K562 (cell line): ENCODE results near the gene FGF12. TPM values are rescaled to one million over a fixed set of nuclear protein-coding genes. Genes with fewer than 3 reads are reported as not detected.

Source experiments
- ATAC-seq: fragments of 200-7000 bp; cut with Tn5 transposase; 3 replicates; pipeline ENCODE4 v1.9.1; 2020; ENCODE audit warnings: moderate library complexity
- BruUV-seq: library from RNA; stranded (reverse); fragments of 400-500 nt; replicated peaks from 2 replicates; lab custom pipeline; 2021; lab: Mats Ljungman, UMichigan
- CTCF ChIA-PET: fragments of 300-600 bp; formaldehyde crosslinking; extraction: SDS; loops from one replicate; lab custom pipeline; 2021; ENCODE audit warnings: low intra/inter-chr PET ratio; lab: Yijun Ruan, JAX
- POLR2A ChIA-PET: fragments of 300-600, 350-650 bp; sonication (Branson Sonifier 250); formaldehyde crosslinking; extraction: SDS; loops from one replicate; lab custom pipeline; 2021; ENCODE audit warnings: antibody characterized with exemption, inconsistent platforms; lab: Yijun Ruan, JAX
- DNase-seq, 4 experiments: peaks; one replicate each; pipeline versions ENCODE4 v3.0.0 to v3.0.0-alpha.2; 2011 to 2018; ENCODE audit warnings: low spot score in 3 of 4, mixed read lengths in 3 of 4; ENCODE audit errors: extremely low read depth in 1 of 4
- FAIRE-seq: peaks from 2 replicates; lab custom pipeline; 2011; peaks lifted over from hg19 to GRCh38; lab: Jason Lieb, UNC
- H2AFZ ChIP-seq: 2 replicates; pipeline ENCODE4 v1.6.0; 2011; ENCODE audit warnings: low read depth, low read length, control low read depth, inconsistent platforms
- H3K27ac ChIP-seq: fragments of 200-600 bp; 3 replicates; pipeline ENCODE4 v1.8.0; 2011; ENCODE audit warnings: low read depth, mild to moderate bottlenecking, control low read depth, inconsistent platforms, low read length, moderate library complexity, mixed read lengths; ENCODE audit errors: extremely low read depth
- H3K27me3 ChIP-seq, 2 experiments: fragments of 300-600 bp in 1 of 2; 2 replicates in 1 of 2; 3 replicates in 1 of 2; pipeline versions ENCODE4 v1.6.0 to v1.8.0; 2011; ENCODE audit warnings: inconsistent platforms in 2 of 2, low read length in 2 of 2, mild to moderate bottlenecking in 1 of 2, mixed read lengths in 1 of 2, moderate library complexity in 1 of 2; ENCODE audit not compliant: control insufficient read depth in 2 of 2, insufficient read depth in 2 of 2
- H3K36me3 ChIP-seq: fragments of 300-600 bp; 3 replicates; pipeline ENCODE4 v1.8.0; 2011; ENCODE audit warnings: mild to moderate bottlenecking, low read length, inconsistent platforms; ENCODE audit not compliant: control insufficient read depth, insufficient read depth
- H3K4me1 ChIP-seq, 2 experiments: fragments of 200-600 bp in 1 of 2; replicated peaks in 1 of 2; 2 replicates in 1 of 2; 3 replicates in 1 of 2; pipeline versions ENCODE4 v1.5.1 to v1.8.0; 2011; ENCODE audit warnings: inconsistent platforms in 2 of 2, low read length in 2 of 2, mild to moderate bottlenecking in 1 of 2, mixed read lengths in 1 of 2, moderate library complexity in 1 of 2; ENCODE audit not compliant: control insufficient read depth in 2 of 2, insufficient read depth in 2 of 2
- H3K4me2 ChIP-seq: 2 replicates; pipeline ENCODE4 v1.6.1; 2011; ENCODE audit warnings: low read length, control low read depth, inconsistent platforms, mixed read lengths; ENCODE audit not compliant: insufficient read depth
- H3K4me3 ChIP-seq: fragments of 200-600 bp; sonication (generic), shearing (Covaris generic); 2 replicates; pipeline ENCODE4 v1.5.1; 2016; ENCODE audit warnings: control low read depth, inconsistent platforms
- H3K79me2 ChIP-seq: fragments of 200-600 bp; 3 replicates; pipeline ENCODE4 v1.8.0; 2011; ENCODE audit warnings: low read length, inconsistent platforms; ENCODE audit not compliant: control insufficient read depth, insufficient read depth
- H3K9ac ChIP-seq, 2 experiments: 2 replicates each; pipeline versions ENCODE4 v1.6.0 to v1.6.1; 2011; ENCODE audit warnings: low read depth in 2 of 2, low read length in 2 of 2, control low read depth in 1 of 2, inconsistent platforms in 1 of 2, mild to moderate bottlenecking in 1 of 2, mixed read lengths in 1 of 2; ENCODE audit not compliant: insufficient read depth in 1 of 2
- H3K9me1 ChIP-seq: one replicate; pipeline ENCODE4 v1.6.0; 2011; ENCODE audit warnings: inconsistent platforms, mild to moderate bottlenecking, low read length, moderate library complexity; ENCODE audit not compliant: control insufficient read depth, insufficient read depth
- H3K9me3 ChIP-seq: replicated peaks from 2 replicates; pipeline ENCODE4 v1.5.1; 2011; ENCODE audit warnings: low read depth, low read length, inconsistent platforms; ENCODE audit not compliant: control insufficient read depth, insufficient read depth
- H4K20me1 ChIP-seq: replicated peaks from 2 replicates; pipeline ENCODE4 v1.6.1; 2011; ENCODE audit warnings: low read length, inconsistent platforms, mixed read lengths; ENCODE audit not compliant: control insufficient read depth, insufficient read depth
- ARID4B ChIP-seq: sonication (generic); formaldehyde crosslinking; IDR thresholded peaks from 2 replicates; pipeline ENCODE4 v1.8.0; 2022; ENCODE audit warnings: mild to moderate bottlenecking, missing genetic modification reagents
- ATF4 ChIP-seq: fragments of 450-650 bp; formaldehyde crosslinking; IDR thresholded peaks from 2 replicates; pipeline ENCODE4 v1.4.0; 2022; ENCODE audit warnings: mild to moderate bottlenecking, moderate library complexity
- KHSRP ChIP-seq: fragments of 450-650 bp; IDR thresholded peaks from 2 replicates; pipeline ENCODE4 v1.6.1; 2017
- L3MBTL2 ChIP-seq: fragments of 450-650 bp; IDR thresholded peaks from 2 replicates; pipeline ENCODE4 v1.6.1; 2016; ENCODE audit warnings: mild to moderate bottlenecking, moderate library complexity
- RBBP5 ChIP-seq: fragments of 200-600 bp; sonication (generic); IDR thresholded peaks from 2 replicates; pipeline ENCODE4 v1.6.1; 2012; ENCODE audit warnings: borderline replicate concordance, mild to moderate bottlenecking, low read length, control low read depth, inconsistent platforms; ENCODE audit not compliant: insufficient read depth, poor library complexity, severe bottlenecking
- WGBS: fragments of 100-300 bp; shearing (Covaris generic); methylation state at CpG from one replicate; pipeline ENCODE4 v1.1.6; 2016; ENCODE audit warnings: low coverage, mixed read lengths; ENCODE audit not compliant: insufficient coverage; ENCODE audit errors: missing lambda C conversion rate; 5-methylcytosine and 5-hydroxymethylcytosine counted together
- in situ Hi-C: fragments of 300-500 bp; cut with MboI; formaldehyde crosslinking; loops from 4 replicates; pipeline ENCODE4 v1.15.0; 2018; ENCODE audit warnings: inconsistent platforms, mixed read lengths
- intact Hi-C: fragments of 100-400 bp; cut with micrococcal nuclease; formaldehyde crosslinking; loops from 2 replicates; pipeline ENCODE4 v1.14.2; 2022
- polyA plus RNA-seq, 8 experiments: library from polyadenylated mRNA; depleted of rRNA in 4 of 8; stranded (reverse) in 5 of 8; unstranded in 3 of 8; fragments of >200 nt; fragmentation: Nextera tagmentation in 2 of 8; fragmentation: Illumina TruSeq in 1 of 8; extraction: Ambion mirVana in 2 of 8; extraction: Trizol in 1 of 8; gene quantifications; 2 replicates each; pipeline versions ENCODE4 v1.2.1 to v1.2.3, GENCODE V29; 2011 to 2014; ENCODE audit warnings: inconsistent platforms in 1 of 8, missing spikeins in 1 of 8
- total RNA-seq, 7 experiments: library from RNA; depleted of rRNA in 6 of 7; stranded (reverse); fragments of >200 nt in 6 of 7; fragmentation: Illumina TruSeq in 2 of 7; extraction: Trizol in 2 of 7; gene quantifications; 2 replicates each; pipeline versions ENCODE4 v1.2.1 to v1.2.3, GENCODE V29; 2011 to 2021; ENCODE audit warnings: low replicate concordance in 1 of 7
- TF ChIP-seq, protein P1 (sequence below): sonication (generic); formaldehyde crosslinking; IDR thresholded peaks from 2 replicates; pipeline ENCODE4 v1.8.0; 2022; ENCODE audit warnings: mild to moderate bottlenecking, missing genetic modification reagents, borderline replicate concordance
- TF ChIP-seq, protein P2 (sequence below): fragments of 450-650 bp; conservative IDR thresholded peaks from 2 replicates; pipeline ENCODE4 v1.6.1; 2016; ENCODE audit warnings: missing genetic modification characterization, low read depth, mild to moderate bottlenecking, control low read depth, missing compliant biosample characterization
- TF ChIP-seq, protein P3 (sequence below), 2 experiments: fragments of 450-650 bp; conservative IDR thresholded peaks; 2 replicates each; pipeline ENCODE4 v1.6.1; 2017; ENCODE audit warnings: mild to moderate bottlenecking in 2 of 2, moderate library complexity in 2 of 2

The FGF12 gene
- total and polyA plus RNA-seq, 9 of the 15 experiments (the other 6 are each of a cell fraction or from before 2014, with no cell fraction given) = not detected

GRCh38 chr3:192171213-192171612, 556.1 kb downstream of the FGF12 start (continued):
- TF ChIP-seq ARID4B (no peak), KHSRP (no peak)
- TF ChIP-seq, protein P1, sequence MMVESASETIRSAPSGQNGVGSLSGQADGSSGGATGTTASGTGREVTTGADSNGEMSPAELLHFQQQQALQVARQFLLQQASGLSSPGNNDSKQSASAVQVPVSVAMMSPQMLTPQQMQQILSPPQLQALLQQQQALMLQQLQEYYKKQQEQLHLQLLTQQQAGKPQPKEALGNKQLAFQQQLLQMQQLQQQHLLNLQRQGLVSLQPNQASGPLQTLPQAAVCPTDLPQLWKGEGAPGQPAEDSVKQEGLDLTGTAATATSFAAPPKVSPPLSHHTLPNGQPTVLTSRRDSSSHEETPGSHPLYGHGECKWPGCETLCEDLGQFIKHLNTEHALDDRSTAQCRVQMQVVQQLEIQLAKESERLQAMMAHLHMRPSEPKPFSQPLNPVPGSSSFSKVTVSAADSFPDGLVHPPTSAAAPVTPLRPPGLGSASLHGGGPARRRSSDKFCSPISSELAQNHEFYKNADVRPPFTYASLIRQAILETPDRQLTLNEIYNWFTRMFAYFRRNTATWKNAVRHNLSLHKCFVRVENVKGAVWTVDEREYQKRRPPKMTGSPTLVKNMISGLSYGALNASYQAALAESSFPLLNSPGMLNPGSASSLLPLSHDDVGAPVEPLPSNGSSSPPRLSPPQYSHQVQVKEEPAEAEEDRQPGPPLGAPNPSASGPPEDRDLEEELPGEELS (CRISPR knock-in tag) = no peak

DNA sequence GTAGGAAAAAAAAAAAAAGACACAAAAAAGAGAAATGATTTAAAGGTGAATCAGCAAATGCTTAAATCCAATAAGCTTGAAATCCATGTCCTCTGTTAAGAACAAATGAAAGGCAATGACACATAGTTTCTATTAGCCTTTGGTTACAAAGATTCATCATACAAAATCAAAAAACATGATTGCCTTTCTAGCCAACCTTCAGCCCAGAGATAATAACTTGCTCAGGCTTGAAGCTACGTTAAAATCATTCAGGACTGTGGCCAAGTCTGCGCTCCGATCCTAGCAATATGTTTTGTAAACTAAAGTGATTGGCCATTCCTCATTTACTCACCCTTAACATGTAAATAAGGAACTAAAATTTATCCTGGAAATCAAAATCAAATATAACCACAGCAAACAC, 556.7 kb downstream of the FGF12 start:
- WGBS = 2% methylated on average over 3 of the region's 3 CpGs
- no peaks in the 10 kb centered on the region for H3K27me3 ChIP-seq
- no peak overlapping the region for H3K27ac ChIP-seq
- H4K20me1 ChIP-seq = no peaks in the 10 kb centered on the region
- ChIA-PET CTCF (no interaction called here), POLR2A (no interaction called here)
- no peaks in the 10 kb centered on the region for H3K79me2 ChIP-seq
- FAIRE-seq = no peak
- H3K9me1 ChIP-seq = no peaks in the 10 kb centered on the region
- in situ Hi-C loops = no loop called here
- ATAC-seq = no peak
- H3K36me3 ChIP-seq = no peaks in the 10 kb centered on the region
- no peak overlapping the region for H3K9ac ChIP-seq
- no peak for DNase-seq
- no peaks in the 10 kb centered on the region; the same call in 1 of the 2 replicates for H3K9me3 ChIP-seq
- no peaks in the 10 kb centered on the region for H3K4me1 ChIP-seq
- H2AFZ ChIP-seq = no peak overlapping the region
- no peak overlapping the region for H3K4me2 ChIP-seq
- no TSS peak for BruUV-seq
- no peak overlapping the region for H3K4me3 ChIP-seq
- intact Hi-C loops = no loop called here
- TF ChIP-seq, protein P2, sequence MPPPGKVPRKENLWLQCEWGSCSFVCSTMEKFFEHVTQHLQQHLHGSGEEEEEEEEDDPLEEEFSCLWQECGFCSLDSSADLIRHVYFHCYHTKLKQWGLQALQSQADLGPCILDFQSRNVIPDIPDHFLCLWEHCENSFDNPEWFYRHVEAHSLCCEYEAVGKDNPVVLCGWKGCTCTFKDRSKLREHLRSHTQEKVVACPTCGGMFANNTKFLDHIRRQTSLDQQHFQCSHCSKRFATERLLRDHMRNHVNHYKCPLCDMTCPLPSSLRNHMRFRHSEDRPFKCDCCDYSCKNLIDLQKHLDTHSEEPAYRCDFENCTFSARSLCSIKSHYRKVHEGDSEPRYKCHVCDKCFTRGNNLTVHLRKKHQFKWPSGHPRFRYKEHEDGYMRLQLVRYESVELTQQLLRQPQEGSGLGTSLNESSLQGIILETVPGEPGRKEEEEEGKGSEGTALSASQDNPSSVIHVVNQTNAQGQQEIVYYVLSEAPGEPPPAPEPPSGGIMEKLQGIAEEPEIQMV = no peak
- no peak for TF ChIP-seq L3MBTL2
- TF ChIP-seq, protein P3, sequence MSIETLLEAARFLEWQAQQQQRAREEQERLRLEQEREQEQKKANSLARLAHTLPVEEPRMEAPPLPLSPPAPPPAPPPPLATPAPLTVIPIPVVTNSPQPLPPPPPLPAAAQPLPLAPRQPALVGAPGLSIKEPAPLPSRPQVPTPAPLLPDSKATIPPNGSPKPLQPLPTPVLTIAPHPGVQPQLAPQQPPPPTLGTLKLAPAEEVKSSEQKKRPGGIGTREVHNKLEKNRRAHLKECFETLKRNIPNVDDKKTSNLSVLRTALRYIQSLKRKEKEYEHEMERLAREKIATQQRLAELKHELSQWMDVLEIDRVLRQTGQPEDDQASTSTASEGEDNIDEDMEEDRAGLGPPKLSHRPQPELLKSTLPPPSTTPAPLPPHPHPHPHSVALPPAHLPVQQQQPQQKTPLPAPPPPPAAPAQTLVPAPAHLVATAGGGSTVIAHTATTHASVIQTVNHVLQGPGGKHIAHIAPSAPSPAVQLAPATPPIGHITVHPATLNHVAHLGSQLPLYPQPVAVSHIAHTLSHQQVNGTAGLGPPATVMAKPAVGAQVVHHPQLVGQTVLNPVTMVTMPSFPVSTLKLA (conservative IDR thresholded peaks at IDR 0.05) = no peak
- TF ChIP-seq ATF4 (CRISPR knock-in tag) = no peak
- no peak for TF ChIP-seq RBBP5
